ENCODE measurements around the gene STARD3. TPM values are rescaled to one million over a fixed set of nuclear protein-coding genes. Genes with fewer than 3 reads are reported as not detected.

STARD3 gene
- total RNA-seq, 1 experiment from 2014 or later, result 69.5 TPM

DNA sequence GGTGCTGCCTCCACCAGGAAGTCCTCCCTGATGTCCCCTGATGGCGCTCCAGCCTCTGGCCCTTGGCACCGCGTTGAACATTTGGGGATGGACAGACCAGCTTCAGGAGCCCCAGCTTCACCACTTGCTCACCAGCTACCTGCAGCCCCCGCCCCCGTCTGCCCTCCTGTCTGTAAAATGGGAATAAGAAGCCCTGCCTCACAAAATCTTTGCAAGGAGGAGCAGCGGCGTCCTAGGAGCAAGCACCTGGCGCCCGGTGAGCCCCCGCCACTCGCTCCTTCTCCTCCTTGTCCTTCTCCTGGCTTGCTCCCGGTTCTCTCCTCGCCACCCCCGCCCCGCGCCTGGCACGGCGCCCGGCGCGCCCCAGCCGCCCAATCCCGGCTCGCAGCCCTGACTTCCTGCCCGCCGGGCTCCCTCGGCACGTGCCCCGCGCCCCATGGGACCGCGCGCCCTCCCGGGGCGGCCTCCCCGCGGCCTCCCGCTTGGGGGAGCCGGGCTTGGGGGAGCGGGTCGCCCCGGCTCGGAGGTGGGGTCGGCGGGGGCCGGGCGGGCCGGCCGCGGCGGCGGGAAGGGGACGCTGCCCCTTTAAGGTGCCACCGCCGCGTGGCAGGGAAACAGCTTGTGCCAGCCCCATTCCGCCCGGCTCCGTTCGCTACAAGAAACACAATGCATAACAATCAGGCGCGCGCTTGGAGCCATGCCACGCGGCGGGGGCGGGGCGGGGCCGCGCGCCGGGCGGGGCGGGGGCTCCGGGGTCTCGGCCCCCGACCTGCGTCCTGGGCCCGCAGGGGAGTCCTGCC lies 19.3 kb upstream of the STARD3 start:
- in situ Hi-C loops (cut with HindIII; ENCODE audit: low pct_unique_long_range_greater_than_20kb, low sequenced_read_pairs), result no loop called here
- peak; percentile 66 for DNase-seq (ENCODE audit: low read depth)

DNA sequence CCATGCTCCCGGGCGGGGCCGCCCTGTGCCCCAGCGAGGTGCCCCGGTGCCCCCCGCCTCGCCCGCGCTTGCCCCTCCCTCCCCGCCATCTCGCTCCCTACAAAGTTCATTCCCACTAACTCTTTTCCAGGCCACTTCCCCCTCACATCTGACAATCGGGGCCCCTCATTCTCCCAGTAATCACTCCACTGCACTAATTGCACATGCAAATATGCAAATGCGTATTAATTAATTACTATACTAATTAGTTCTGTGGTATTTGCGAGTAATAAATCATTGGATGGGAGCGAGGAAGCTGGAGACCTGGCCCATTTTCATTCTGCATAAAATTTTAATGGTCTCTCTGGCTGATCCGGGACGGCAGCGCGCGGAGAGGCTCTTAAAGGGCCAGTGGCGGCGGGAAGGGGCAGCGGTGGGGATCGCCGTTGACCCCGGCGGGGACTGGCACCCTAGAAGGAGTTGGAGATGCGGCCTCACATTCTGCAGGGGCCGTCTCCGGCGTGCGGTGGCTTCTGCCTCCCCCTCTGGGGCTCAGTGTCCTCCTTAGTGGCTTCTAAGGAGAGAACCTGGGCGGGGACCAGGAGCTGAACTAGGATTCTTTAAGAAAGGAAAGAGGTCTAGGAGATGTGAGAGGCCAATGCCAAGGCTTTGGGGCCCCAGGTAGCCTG lies 18.6 kb upstream of the STARD3 start:
- in situ Hi-C loops (cut with HindIII; ENCODE audit: low pct_unique_long_range_greater_than_20kb, low sequenced_read_pairs), result no loop called here
- peak; percentile 41 for DNase-seq (ENCODE audit: low read depth)

DNA sequence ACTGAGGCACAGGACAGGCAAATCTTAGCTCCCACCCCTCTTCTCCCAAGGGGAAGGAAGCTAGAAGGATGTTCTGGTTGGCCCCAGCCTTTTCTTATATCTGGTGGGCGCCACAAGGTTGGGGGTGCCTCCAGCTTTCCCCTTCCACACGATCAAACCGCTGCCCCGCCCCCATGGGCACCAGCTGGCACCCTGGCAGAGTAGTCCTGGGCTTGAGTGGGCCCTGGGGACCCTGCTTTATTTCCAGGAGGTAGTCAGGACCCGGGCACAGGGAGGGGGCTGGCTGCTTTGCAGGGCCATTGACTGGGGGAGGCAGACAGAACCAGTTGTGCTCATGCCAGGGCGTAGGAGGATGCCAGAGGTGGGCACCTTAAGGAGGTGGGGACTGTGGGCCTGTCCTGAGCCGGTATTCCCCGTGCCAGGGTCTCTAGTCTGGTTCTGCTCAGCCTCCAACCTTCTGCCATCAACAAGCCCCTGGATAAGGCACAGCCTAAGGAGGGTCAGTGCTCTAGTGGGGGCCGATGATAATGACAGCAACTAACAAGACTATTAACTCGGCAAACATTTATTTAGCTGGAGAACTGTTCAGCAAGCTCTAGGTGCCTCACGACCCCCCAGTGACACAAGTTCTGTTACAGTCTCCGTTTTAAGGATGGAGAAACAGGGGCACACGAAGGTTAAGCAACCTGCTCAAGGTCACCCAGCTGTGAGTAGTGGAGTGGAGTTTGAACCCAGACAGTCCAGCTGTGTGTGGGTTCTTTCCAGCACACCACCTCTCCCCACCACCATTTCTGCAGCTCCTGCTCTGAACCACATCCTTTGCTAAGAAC lies 17.8 kb upstream of the STARD3 start:
- in situ Hi-C loops (cut with HindIII; ENCODE audit: low pct_unique_long_range_greater_than_20kb, low sequenced_read_pairs), result no loop called here

DNA sequence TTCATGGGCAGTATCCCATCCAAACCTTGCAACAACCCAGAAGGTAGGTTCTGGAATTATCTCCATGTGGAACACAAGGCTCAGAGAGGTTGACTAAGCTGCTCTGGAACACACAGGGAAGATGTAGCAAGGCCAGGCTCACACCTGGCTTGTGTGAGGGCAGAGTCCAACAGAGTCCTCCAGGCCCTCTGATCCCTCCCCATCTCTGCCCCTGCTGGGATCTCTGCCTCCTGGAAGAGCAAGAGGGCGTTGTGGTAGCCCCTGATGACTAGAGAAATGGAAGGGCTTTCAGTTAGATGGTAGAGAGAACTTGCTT lies 17.2 kb upstream of the STARD3 start:
- no peak for DNase-seq (ENCODE audit: low read depth)
- in situ Hi-C loops (cut with HindIII; ENCODE audit: low pct_unique_long_range_greater_than_20kb, low sequenced_read_pairs), result no loop called here

More for the DNA sequence above, 17.8 kb upstream of the STARD3 start:
- DNase-seq (ENCODE audit: low read depth), result no peak

DNA sequence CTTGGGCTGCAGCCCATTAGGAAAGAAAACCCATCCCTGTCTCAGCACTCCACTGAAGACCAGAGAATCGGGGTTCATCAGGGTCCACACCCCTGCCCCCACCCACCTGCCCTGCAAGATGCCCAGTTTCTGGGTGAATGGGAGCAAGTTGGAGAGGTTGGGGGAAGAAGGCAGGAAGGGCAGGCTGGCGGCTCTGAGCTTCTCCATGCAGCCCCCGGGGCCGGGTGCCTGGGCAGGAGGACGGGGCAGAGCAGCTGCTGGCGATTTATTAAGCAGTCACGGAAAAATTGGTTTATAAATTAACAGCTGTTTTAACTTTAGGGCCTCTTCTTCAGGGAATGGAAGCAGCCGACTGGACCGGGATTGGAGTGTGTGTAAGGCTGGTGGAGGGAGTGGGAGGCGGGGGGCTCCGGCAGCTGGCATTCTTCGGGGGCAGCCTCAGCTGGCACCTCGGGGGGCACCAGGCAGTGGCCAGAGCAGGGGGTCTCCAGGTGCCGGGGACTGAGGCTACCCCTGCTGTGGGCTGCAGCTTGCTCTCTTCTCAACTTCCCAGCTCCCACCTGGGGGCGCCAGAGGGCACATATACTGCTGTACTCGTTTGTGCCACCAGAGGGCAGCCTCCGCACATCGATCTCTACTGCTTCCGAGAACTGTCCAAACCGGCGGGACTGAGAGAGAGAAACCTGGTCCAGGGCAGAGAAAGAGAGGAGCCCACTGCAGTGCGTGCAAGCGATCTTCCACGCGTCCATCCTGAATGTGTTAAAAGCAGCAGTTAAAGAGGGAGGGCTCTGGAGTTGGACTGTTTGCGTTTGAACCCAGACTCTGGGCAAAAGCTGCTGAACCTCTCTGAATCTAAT lies 15.2 kb upstream of the STARD3 start:
- DNase-seq (ENCODE audit: low read depth), result peak; percentile 79
- in situ Hi-C loops (cut with HindIII; ENCODE audit: low pct_unique_long_range_greater_than_20kb, low sequenced_read_pairs), result no loop called here

DNA sequence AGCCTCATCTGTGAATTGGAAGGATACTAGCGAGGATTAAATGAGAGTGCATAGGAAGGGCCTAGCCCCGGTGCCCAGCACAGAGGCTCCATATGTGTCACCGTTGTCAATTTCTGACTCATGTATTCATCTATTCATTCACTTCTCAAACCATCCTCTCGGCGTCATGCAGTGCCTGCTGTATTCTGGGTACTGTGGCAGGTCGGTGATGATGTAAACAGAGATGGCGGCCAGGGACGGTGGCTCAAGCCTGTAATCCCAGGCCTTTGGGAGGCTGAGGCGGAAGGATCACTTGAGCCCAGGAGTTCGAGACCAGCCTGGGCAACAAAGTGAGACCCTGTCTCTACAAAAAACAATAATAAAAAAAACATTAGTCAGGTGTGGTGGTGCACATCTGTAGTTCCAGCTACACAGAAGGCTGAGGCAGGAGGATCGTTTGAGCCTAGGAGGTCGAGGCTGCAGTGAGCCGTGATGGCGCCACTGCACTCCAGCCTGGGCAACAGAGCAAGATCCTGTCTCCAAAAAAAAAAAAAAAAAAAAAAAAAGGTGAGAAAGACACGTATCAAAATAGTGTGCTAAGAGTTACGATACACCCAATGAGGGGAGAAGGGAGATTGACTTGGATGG lies 14.5 kb upstream of the STARD3 start:
- in situ Hi-C loops (cut with HindIII; ENCODE audit: low pct_unique_long_range_greater_than_20kb, low sequenced_read_pairs), result no loop called here
- DNase-seq (ENCODE audit: low read depth), result no peak

DNA sequence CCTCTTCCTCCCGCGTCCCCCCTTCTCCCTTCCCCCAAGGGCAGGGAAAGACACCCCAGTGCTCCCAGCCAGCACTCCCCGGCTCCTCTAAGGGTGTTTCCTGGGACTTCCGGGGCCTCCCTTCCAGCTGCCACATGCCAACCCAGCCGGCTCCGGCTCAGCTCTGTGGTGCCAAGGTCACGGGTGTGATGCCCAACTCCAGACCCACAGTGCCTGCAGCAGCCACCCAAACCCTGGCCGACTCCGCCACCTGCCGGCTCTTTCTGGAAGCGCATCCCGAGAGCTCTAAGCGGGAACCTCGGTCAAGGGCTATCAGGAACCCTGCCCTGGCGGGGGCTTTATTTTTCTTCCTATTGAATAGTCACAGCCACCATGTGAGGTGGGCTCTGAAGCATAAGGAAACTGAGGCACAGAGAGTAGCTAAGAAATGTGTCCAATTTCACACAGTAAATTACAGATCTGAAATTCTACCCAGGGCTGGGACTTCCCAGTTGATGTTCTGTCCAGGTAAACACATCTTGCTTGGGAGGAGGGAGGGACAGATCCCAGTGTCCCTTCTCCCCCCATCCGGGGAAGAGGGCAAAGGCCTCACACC lies 13.5 kb upstream of the STARD3 start:
- in situ Hi-C loops (cut with HindIII; ENCODE audit: low pct_unique_long_range_greater_than_20kb, low sequenced_read_pairs), result no loop called here
- DNase-seq (ENCODE audit: low read depth), result peak; percentile 51

DNA sequence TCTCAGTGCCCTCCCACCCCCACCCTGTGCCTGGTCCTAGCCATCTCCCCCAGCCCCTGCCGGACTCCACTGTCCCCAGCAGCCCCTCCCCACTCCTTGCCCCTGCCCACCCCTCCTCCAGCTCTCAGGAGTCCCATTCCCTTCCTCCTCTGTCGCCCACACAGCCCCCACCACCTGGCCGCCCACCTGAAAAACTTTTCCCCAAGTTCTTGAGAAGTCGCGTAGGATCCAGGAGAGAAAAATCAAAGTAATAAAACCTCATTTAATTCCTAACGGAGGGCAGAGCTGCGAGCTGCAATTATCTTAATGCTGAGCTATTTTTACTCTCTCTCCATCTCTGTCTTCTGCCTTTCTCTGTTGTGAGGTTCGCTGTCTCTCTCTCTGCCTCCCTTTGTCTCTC lies 12.6 kb upstream of the STARD3 start:
- no peak for DNase-seq (ENCODE audit: low read depth)
- in situ Hi-C loops (cut with HindIII; ENCODE audit: low pct_unique_long_range_greater_than_20kb, low sequenced_read_pairs), result no loop called here

DNA sequence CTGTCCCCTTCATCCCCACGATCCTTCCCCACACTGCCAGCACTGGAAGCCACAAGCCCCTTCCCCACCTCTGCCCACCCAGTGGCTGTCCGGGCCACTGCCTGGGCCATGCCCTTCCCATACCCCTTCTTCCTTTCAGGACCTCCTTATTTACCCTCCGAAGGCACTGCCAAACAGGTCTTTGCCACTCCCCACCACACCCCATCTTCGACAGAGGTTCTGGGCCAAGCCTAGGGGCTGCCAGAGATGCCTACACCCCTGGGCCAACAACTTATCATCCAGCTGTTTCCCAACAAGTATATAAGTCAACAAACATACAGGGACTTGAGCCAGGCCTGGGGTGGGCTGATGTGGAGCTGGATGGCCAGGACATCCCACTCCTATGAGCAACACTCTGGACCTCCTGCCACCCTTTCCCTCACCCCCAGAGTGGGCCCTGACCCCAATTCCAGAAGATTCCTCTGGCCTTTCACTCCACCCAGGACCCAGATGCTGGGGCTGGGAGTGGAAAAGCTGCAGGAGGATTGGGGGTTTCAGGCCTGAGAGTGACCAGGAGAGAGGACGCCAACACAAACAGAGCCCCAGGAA lies 11.7 kb upstream of the STARD3 start:
- no peak for DNase-seq (ENCODE audit: low read depth)
- in situ Hi-C loops (cut with HindIII; ENCODE audit: low pct_unique_long_range_greater_than_20kb, low sequenced_read_pairs), result no loop called here

DNA sequence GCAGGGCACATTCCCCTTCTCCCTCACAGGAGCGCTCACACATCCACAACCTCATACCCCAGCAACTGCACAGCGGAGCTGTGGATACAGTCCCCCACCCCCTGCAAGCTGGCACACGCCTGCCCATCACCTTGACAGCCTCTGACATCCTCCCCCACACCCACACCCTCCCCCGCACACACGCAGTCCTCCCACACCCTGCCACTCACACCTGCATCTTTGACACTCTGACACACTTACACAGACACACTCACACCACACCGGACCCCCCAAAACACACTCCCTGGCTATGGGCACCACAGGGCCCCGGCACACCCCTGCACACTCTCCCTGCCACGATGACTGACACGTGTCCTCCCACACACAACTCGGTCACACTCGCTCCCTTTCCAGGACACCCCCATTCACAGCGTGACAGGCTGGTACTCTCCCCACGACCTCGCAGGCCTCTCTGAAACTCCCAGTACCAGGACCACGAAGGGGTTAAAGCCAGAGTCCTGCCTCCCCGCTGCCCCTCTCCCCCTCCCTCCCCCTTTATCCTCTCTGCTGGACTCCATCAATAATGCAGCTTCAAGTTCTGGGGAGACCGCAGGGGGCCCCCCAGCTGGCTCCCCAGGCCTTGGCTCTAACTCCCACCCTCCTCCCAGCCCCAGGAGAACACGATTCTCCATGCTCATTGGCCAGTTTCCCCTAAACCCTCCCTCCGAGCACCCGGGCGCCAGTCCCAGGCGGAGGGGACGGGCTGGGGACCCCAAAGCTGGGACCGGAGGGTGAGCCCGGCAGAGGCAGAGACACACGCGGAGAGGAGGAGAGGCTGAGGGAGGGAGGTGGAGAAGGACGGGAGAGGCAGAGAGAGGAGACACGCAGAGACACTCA lies 10.5 kb upstream of the STARD3 start, which contains the start of gene PPP1R1B:
TSS of gene PPP1R1B (plus strand) at position 782 of the 876 bp plus-strand sequence. CDS start 441 bp downstream, outside the sequence.
- in situ Hi-C loops (cut with HindIII; ENCODE audit: low pct_unique_long_range_greater_than_20kb, low sequenced_read_pairs), result no loop called here
- DNase-seq (ENCODE audit: low read depth), result no peak

DNA sequence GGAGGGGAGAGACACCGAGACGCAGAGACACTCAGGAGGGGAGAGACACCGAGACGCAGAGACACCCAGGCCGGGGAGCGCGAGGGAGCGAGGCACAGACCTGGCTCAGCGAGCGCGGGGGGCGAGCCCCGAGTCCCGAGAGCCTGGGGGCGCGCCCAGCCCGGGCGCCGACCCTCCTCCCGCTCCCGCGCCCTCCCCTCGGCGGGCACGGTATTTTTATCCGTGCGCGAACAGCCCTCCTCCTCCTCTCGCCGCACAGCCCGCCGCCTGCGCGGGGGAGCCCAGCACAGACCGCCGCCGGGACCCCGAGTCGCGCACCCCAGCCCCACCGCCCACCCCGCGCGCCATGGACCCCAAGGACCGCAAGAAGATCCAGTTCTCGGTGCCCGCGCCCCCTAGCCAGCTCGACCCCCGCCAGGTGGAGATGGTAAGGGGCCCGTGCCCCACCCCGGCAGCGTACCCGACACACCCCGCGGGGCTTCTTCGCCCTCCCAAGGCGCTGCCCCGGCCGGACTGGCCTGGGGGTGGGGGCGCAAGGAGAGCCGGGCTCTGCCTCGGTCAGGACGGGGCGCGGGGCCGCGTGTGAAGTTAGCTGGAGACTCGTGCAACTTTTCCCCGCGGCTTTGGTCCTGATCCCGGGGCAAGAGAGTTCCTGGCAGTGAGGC lies 9.8 kb upstream of the STARD3 start:
- no peak for DNase-seq (ENCODE audit: low read depth)
- in situ Hi-C loops (cut with HindIII; ENCODE audit: low pct_unique_long_range_greater_than_20kb, low sequenced_read_pairs), result no loop called here

DNA sequence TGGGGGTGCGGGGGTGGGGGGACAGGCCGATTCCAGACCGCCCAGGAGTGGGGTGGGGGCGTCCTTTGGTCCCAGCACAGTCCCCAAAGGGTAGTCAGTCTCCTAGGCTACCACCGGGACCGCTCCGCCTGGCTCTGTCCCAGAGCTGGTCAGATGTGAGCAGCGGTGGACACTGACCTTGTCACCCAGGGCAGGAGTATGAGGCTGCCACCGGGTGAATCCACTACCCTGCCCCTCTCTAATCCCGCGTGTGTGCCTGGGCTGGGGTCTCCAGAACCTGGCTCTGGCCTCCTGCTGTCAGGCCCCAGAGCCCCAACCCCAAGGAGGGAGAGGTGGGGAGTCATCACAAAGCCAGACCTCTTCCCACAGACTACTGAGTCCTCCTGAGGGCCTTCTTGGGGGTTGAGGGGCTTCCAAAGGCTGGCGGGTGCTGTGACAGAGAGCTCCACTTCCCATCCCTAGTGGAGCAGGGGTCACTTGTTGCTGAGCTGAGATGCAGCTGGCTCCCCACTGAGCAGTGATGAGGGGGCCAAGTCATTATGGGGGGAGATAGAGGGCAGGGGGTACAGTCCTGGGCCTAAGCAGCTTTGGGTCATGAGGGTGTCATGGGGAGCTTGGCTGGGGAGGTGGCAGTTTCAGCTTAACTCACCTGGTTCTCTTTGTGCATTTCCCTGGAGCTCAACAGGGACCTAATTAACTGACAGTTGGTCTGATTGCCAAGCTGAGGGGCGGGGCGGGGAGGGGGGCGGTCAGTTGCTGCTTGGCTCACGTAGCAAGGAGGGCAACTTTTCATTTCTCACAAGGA lies 9.0 kb upstream of the STARD3 start:
- no peak for DNase-seq (ENCODE audit: low read depth)
- in situ Hi-C loops (cut with HindIII; ENCODE audit: low pct_unique_long_range_greater_than_20kb, low sequenced_read_pairs), result no loop called here

DNA sequence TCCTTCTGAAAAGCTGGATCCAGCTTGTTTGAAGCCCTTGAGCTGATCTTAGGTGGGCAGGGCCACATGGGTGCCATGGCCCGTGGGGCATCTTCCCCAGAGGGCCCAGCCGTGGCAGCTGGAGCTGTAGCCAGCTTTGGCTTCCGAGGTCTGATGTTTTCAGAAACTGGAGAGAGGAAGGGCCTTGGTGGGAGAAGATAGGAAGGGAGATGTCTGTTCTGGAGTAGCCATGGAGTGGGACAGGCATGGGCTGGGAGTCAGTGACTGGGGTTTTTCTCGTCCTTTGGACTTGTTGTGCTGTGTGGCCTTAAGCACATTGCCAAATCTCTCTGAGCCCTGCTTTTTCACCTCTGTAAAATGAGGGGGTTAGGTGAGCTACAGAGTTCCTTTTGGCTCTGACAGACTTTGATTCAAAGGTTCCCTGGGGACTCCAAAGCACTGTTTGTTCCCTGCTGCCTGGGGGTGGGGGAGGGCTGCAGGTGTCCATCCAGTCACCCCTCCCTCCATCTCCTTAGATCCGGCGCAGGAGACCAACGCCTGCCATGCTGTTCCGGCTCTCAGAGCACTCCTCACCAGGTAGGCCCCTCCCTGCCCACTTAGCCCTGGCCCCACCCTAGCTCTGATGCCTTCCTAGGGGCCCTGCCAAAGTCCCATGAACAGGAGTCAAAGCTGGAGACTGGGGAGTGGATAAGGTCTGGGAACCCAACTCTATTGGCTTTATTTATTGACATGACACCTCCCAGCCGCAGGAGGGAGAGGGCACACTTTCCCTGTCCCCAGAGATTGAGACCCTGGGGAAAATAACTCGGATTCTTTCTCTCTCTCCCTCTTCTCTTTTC lies 8.1 kb upstream of the STARD3 start:
- in situ Hi-C loops (cut with HindIII; ENCODE audit: low pct_unique_long_range_greater_than_20kb, low sequenced_read_pairs), result no loop called here
- DNase-seq (ENCODE audit: low read depth), result no peak

DNA sequence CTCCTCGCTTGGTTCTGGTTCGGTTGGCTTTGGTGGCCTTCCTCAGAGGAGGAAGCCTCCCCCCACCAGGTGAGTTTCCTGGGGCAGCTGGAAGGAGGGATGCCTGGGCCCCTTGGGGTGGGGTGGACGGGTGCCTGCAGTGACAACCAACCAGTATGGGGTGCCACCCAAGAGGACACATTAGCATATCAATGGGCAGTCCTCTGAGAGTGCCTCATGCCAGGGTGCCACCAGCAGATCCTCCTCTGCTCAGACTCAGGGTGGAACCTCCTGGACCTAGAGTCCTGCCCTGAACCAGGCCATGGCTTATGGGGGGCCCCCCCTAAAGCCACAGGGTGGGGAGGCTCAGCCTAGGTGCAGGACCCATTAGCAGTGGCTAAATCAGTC lies 7.5 kb upstream of the STARD3 start:
- DNase-seq (ENCODE audit: low read depth), result no peak
- in situ Hi-C loops (cut with HindIII; ENCODE audit: low pct_unique_long_range_greater_than_20kb, low sequenced_read_pairs), result no loop called here
